Posterior cingulate gyrus (tissue), 11 donors: ENCODE measurements around the gene CRYBB1.
A peak's percentile ranks its signal among the peaks of the same experiment; 100 is the strongest.

Experiments
- DNase-seq, 10 donors: peaks; one replicate each; pipeline versions ENCODE4 v3.0.0 to v3.0.0-alpha.2; 2020 to 2021; ENCODE audit warnings: mixed read lengths in 3 of 10
- intact Hi-C: fragments of 100-400 bp; cut with DNase I; formaldehyde crosslinking; loops from one replicate; pipeline ENCODE4 v1.15.1; 2023

The CRYBB1 gene

DNA sequence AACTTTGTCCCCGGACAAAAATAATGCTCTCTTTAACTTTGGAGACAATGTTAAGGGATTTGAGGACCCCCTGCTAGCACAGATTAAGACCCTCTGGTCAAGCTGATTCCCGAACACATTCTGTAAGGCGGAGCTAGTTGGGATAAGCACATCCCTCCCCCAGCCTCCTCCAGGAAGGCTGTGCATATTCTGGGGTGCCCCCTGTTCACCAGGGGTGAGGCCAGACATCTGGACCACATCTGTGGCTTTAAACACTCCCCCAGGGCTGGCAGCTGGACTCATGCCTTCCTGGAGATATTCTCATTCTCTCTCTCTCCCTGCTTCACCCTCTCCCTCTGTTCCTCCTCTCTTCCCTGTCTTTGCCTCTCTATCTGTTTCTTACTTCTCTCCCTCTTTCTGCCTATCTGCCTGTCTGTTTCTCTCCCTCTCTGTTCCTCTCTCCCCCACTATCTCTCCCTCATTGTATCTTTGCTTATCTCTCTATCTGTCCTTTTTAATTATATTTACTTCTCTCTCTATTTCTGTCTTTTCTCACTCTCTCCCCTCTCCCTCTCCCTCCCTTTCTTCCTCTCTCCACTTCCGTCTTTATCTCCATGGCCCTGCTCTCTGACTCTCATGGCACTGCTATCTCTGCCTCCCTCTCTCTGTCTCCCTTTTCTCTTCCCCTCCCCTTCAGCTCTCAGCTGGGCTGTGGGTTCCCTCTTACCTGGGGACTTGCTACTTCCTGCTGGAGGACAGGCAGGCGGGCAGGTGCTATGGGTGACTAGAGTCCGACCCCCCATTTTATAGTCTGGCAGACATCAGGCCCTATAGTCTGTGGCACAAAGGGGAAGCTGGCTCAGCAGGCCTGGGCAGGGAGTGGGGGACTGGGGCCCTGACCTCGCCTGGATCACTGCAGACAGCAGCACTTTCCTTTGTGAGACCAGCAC lies at the start of gene CRYBB1:
CRYBB1 (minus strand) TSS at position 757 of the 929 bp plus-strand sequence. CDS start 1,708 bp downstream, outside the sequence.
- peak in 2 of 10 donors; percentile 61 to 83 for DNase-seq

GRCh38 chr22:26667140-26667539 lies 49.3 kb upstream of the CRYBB1 start:
- intact Hi-C loops, result no loop called here
- DNase-seq, result no peak

More for the DNA sequence above, at the start of gene CRYBB1:
- intact Hi-C loops, result no loop called here

GRCh38 chr22:26665813-26666231 lies 48.0 kb upstream of the CRYBB1 start:
- intact Hi-C loops, result no loop called here

DNA sequence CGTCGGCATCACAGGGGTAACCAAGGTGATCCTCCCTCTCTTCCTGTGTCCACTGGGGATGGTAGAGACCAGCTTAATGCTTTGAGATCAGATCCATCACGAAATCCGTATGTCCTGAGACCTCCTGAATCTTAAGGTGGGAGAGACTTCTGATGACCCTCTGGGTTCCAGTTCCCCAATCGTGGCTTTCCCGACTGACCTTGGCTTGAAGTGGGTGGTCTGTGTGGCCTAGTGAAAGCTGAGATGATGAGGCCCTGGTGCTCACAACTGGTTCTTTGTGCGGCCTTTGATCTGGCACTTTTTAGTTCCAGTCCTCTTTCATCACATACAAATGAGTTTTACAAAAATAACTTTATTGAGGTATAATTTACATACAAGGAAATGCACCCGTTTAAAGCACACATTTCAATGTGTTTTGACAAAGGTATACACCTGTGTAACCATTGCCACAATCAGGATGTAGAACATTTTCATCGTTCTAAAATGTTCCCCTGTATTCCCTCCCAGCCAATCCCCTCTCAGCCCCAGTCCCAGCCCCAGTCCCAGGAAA lies 45.6 kb upstream of the CRYBB1 start:
- intact Hi-C loops, result no loop called here
- no peak for DNase-seq

More at GRCh38 chr22:26665813-26666231, 48.0 kb upstream of the CRYBB1 start:
- no peak for DNase-seq

DNA sequence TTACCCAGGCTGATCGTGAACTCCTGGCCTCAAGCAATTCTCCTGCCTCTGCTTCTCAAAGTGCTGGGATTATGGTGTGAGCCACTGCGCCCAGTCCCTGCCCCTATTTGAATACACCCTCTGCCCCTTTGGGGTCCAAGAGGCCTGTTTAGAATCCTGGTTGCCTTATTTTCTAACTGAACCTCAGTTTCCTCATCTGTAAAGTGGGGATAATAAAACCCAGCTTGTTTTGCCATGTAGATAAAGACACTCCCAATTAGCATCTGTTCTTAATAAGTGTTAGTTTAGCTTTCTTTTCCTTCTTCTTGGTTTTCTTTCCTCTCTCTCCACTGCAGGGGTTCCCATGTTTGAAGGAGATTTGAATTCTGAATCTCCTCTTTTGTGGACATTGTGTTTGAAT lies 44.3 kb upstream of the CRYBB1 start:
- intact Hi-C loops, result no loop called here
- DNase-seq, result no peak

DNA sequence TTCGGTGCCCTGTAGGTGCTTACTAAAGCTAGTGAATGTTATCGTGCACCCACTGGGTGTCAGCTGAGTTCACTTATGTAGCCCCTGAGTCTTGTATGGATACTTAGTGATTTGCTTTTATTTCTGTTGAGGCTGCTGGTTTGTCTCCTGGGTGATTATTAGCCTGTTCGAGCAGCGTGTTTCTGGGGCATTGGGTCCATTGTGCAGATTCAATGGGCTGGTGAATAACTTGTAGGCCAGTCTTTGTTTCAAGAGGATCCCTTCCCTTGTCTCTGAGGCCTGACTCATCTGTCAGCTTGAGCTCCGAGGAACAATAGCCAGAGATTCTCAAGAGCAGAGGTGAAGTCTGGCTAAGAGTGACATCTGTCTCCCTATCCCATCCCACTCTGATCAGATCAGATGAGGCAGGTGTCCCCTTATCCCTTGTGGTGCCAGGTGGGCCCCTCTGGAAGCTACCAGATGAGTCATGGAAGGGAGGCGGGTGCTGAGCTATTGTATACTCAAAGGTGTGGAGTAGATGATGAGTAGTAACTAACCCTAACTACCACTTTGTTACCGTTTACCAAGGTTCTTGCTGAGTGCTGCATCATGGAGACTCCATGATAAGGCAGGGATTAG lies 43.2 kb upstream of the CRYBB1 start:
- peak in 1 of 10 donors; percentile 54 for DNase-seq
- intact Hi-C loops, result no loop called here

- peak in 1 of 10 donors; percentile 3 for DNase-seq
- intact Hi-C loops, result no loop called here
Measured at GRCh38 chr22:26660356-26660755, 42.5 kb upstream of the CRYBB1 start.

DNA sequence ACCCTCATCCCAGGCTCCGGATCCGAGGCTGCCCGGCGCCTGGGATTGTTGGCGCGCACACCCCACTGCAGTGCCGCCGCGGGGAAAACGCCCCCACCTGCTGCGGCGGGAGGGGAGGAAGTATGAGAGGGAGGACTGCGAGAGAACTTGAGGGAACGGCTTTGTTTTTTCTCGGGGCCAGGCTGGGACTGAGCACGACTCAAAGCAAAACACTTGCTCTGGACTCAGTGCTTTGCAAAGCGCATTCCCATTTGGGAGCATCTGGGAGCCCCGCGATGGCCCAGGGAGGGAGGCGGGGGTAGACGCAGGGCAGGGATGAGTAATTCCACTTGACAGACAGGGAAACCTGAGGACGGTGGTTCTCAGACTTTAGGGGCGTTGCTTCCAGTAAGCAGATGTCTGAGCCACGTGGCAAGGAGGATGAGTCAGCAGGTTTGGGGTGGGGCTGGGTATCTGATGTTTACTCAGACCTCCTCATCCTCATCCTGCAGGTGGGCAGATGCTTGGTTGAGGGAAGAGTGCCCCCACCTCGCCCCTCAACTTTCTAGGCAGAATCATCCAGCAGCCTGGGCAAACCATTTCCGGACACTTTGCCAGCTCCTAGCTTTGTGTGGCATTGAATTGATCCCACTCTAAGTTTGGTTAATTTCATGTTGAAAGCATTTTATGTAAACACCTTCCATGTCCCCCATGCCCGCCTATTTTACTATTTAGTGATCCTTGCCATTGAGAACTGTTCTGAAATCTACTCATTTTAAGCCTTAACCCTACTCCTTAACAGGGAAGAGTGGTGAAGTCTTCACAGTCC lies 41.0 kb upstream of the CRYBB1 start:
- DNase-seq, result peak; percentile 15 to 96 (median 70)
- intact Hi-C loops, result no loop called here

- peak in 1 of 10 donors; percentile 1 for DNase-seq
- intact Hi-C loops, result no loop called here
Measured at GRCh38 chr22:26658161-26658560, 40.3 kb upstream of the CRYBB1 start.

- intact Hi-C loops, result no loop called here
- peak in 9 of 10 donors; percentile 47 to 97 (median 84) for DNase-seq
Measured at GRCh38 chr22:26656891-26657851, 39.3 kb upstream of the CRYBB1 start, which contains the start of gene MIAT. Gene MIAT (plus strand): TSS chr22:26657588.

DNA sequence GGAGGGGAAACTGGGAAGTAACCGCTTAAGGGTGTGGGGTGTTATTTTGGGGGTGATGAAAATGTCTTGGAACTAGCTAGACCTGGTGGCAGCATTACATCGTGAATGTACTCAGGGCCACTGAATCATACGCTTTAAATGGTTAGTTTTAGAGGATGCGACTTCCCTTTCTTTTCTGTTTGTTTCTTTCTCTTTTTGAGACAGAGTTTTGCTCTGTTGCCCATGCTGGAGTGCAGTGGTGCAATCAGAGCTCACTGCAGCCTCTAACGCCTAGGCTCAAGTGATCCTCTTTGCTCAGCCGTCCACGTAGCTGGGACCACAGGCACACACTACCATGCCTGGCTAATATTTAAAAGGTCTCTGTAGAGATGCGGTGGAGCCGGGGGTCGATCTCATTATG lies 34.0 kb upstream of the CRYBB1 start:
- DNase-seq, result no peak
- intact Hi-C loops, result no loop called here

GRCh38 chr22:26650722-26651421 lies 33.0 kb upstream of the CRYBB1 start:
- intact Hi-C loops, result no loop called here
- DNase-seq, result no peak

- intact Hi-C loops, result no loop called here
- no peak for DNase-seq
Measured at GRCh38 chr22:26648528-26649388, 30.9 kb upstream of the CRYBB1 start.

DNA sequence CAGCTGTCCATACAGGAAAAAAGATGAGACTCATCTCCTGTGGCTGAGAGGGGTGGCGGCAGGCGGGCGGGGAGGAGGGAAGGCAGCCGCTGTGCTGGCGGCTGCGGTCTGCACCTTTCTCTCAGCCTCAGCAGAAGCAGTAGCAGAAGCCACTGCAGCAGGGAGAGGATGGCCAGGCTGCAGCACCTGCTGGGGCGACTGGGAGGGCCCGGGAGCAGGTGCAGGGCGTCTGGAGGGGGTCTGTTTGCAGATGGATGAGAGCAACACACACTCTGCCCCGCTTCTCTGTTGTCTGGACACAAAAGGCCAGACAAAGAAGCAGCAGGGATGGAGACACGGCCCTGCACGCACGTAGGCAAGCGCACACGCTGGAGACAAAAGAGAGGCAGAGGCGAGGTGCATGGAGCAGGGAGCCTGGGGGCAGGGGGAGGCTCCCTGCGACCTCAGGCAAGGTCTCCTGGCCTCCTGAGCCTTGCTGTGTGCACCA lies 30.2 kb upstream of the CRYBB1 start:
- intact Hi-C loops, result no loop called here
- DNase-seq, result peak in 8 of 10 donors; percentile 33 to 93 (median 60)

DNA sequence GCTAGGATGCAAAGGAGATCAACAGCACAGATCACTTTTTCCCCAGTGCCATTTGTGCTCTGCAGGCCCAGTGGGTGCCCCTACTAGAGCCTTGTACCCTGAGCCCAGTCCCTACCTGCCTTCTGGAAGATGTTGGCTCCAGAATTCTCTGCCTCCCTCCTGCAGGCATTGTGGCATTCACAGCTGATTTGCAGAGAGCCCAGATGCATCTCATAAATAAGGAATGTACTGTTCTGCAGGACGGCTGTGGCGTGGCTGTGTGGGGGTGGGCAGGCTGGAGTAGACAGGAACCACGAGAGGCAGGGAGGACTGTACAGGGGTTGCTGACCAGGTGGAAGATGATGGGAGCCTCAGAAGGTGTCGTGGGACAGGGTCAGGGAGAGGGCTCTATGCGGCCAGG lies 28.3 kb upstream of the CRYBB1 start:
- intact Hi-C loops, result no loop called here
- peak in 6 of 10 donors; percentile 43 to 93 (median 74) for DNase-seq

- DNase-seq, result no peak
- intact Hi-C loops, result no loop called here
Measured at GRCh38 chr22:26643418-26644100, 25.7 kb upstream of the CRYBB1 start.
